ENCODE measurements around the gene PEG3.

- TF ChIP-seq CTCF (conservative IDR thresholded peaks at IDR 0.05; ENCODE audit: low read depth in 2 of 2) (no peak), EZH2 (IDR thresholded peaks at IDR 0.05; ENCODE audit: low read depth, unreplicated experiment) (no peak), REST (IDR thresholded peaks at IDR 0.05; ENCODE audit: unreplicated experiment) (no peak), POLR2AphosphoS5 (IDR thresholded peaks at IDR 0.05; ENCODE audit: low read depth) (no peak), STAT1 (IDR thresholded peaks at IDR 0.05; ENCODE audit: unreplicated experiment) (no peak), ZNF331 (CRISPR knock-in tag; IDR thresholded peaks at IDR 0.05; ENCODE audit: low read depth) (no peak), CREB1 (CRISPR knock-in tag; IDR thresholded peaks at IDR 0.05; ENCODE audit: low read depth) (no peak), EZH2phosphoT487 (IDR thresholded peaks at IDR 0.05; ENCODE audit: unreplicated experiment) (no peak), ETS1 (IDR thresholded peaks at IDR 0.05) (no peak), ZNF462 (CRISPR knock-in tag; IDR thresholded peaks at IDR 0.05) (no peak), JUNB (IDR thresholded peaks at IDR 0.05; ENCODE audit: unreplicated experiment) (no peak), NANOG (IDR thresholded peaks at IDR 0.05; ENCODE audit: borderline replicate concordance) (no peak)
Measured at GRCh38 chr19:56848166-56848565, 7.6 kb upstream of the PEG3 start.
